ENCODE measurements around the gene MUC2.

DNA sequence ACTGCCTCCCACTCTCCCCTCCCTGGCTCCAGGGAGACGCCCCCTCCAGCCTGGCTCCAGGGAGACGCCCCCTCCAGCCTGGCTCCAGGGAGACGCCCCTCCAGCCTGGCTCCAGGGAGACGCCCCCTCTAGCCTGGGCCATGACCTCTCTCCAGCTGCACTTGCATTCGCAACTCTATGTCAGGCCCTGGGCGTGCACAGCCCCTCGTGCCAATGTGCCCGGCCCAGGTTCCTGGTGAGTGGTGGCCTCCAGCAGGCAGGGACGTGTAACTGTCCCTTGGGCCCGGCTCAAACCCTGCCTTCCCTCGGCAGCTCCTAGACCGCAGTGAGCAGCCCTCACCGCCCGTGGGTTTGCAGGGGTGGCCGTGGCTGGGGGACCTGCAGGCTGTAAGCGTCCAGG, 45.0 kb upstream of the MUC2 start:
- TF ChIP-seq EGR1 (conservative IDR thresholded peaks at IDR 0.05) (no peak), MYC (IDR thresholded peaks at IDR 0.05; ENCODE audit: low read depth, low read length) (no peak), MYC (CRISPR knock-in tag; IDR thresholded peaks at IDR 0.05; ENCODE audit: borderline replicate concordance, low read depth) (no peak), POLR2AphosphoS2 (IDR thresholded peaks at IDR 0.05; ENCODE audit: low read length) (no peak), SIN3B (IDR thresholded peaks at IDR 0.05; ENCODE audit: low read depth) (no peak), MCM5 (IDR thresholded peaks at IDR 0.05; ENCODE audit: low read depth) (no peak), SIN3A (IDR thresholded peaks at IDR 0.05; ENCODE audit: borderline replicate concordance in 2 of 2, control insufficient read depth in 1 of 2, low read depth in 2 of 2, low read length in 2 of 2) (no peak), TAF7 (tag; IDR thresholded peaks at IDR 0.05) (no peak), IRF2 (CRISPR knock-in tag; IDR thresholded peaks at IDR 0.05) (no peak), XRCC5 (IDR thresholded peaks at IDR 0.05; ENCODE audit: low read depth, low read length) (no peak), POLR2A (conservative IDR thresholded peaks at IDR 0.05) (no peak), KDM4B (IDR thresholded peaks at IDR 0.05; ENCODE audit: borderline replicate concordance in 2 of 2, low read depth in 1 of 2) (no peak), TAF1 (IDR thresholded peaks at IDR 0.05; ENCODE audit: control insufficient read depth, extremely low read depth, insufficient read depth, low read length, severe bottlenecking) (no peak), ZFX (CRISPR knock-in tag; IDR thresholded peaks at IDR 0.05) (no peak)
- TF ChIP-seq, protein P1, sequence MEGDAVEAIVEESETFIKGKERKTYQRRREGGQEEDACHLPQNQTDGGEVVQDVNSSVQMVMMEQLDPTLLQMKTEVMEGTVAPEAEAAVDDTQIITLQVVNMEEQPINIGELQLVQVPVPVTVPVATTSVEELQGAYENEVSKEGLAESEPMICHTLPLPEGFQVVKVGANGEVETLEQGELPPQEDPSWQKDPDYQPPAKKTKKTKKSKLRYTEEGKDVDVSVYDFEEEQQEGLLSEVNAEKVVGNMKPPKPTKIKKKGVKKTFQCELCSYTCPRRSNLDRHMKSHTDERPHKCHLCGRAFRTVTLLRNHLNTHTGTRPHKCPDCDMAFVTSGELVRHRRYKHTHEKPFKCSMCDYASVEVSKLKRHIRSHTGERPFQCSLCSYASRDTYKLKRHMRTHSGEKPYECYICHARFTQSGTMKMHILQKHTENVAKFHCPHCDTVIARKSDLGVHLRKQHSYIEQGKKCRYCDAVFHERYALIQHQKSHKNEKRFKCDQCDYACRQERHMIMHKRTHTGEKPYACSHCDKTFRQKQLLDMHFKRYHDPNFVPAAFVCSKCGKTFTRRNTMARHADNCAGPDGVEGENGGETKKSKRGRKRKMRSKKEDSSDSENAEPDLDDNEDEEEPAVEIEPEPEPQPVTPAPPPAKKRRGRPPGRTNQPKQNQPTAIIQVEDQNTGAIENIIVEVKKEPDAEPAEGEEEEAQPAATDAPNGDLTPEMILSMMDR (IDR thresholded peaks at IDR 0.05 in 2 of 3, conservative IDR thresholded peaks at IDR 0.05 in 1 of 3; ENCODE audit: insufficient read depth in 2 of 3, low read depth in 1 of 3, low read length in 3 of 3): no peak
